Measurements from ENCODE around the gene S100P. TPM values are rescaled to one million over a fixed set of nuclear protein-coding genes. Genes with fewer than 3 reads are reported as not detected.

S100P gene
- total RNA-seq, 1 experiment from 2014 or later: 480 TPM

GRCh38 chr4:6727943-6728250 is 34.2 kb downstream of the S100P start:
- Histone ChIP-seq H3K27ac (no peak overlapping the region), H3K4me3 (no peak overlapping the region), H3K9me3 (ENCODE audit: insufficient read depth, low read depth) (no peaks in the 10 kb centered on the region), H3F3A (ENCODE audit: insufficient read depth, low read depth) (peaks cover 2% of the 10 kb centered on the region; the same call in 1 of the 2 replicates), H3K27me3 (ENCODE audit: insufficient read depth, low read depth) (no peaks in the 10 kb centered on the region), H3K9me2 (ENCODE audit: insufficient read depth) (no peaks in the 10 kb centered on the region), H3K36me3 (ENCODE audit: low read depth) (no peaks in the 10 kb centered on the region), H3K4me2 (no peak overlapping the region), H4K20me1 (ENCODE audit: insufficient read depth) (no peaks in the 10 kb centered on the region), H2AFZ (no peak overlapping the region), H3K4me1 (replicated peaks; ENCODE audit: insufficient read depth) (peaks cover 14% of the 10 kb centered on the region), H3K79me2 (ENCODE audit: low read depth) (no peaks in the 10 kb centered on the region)
- TF ChIP-seq, protein P1, sequence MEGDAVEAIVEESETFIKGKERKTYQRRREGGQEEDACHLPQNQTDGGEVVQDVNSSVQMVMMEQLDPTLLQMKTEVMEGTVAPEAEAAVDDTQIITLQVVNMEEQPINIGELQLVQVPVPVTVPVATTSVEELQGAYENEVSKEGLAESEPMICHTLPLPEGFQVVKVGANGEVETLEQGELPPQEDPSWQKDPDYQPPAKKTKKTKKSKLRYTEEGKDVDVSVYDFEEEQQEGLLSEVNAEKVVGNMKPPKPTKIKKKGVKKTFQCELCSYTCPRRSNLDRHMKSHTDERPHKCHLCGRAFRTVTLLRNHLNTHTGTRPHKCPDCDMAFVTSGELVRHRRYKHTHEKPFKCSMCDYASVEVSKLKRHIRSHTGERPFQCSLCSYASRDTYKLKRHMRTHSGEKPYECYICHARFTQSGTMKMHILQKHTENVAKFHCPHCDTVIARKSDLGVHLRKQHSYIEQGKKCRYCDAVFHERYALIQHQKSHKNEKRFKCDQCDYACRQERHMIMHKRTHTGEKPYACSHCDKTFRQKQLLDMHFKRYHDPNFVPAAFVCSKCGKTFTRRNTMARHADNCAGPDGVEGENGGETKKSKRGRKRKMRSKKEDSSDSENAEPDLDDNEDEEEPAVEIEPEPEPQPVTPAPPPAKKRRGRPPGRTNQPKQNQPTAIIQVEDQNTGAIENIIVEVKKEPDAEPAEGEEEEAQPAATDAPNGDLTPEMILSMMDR (conservative IDR thresholded peaks at IDR 0.05): no peak
- TF ChIP-seq EZH2 (IDR thresholded peaks at IDR 0.05; ENCODE audit: low read depth): no peak
- no TSS peak for BruUV-seq (replicated peaks)
- no peak for DNase-seq
- CTCF ChIA-PET: no interaction called here
- intact Hi-C loops (cut with micrococcal nuclease; ENCODE audit: unreplicated experiment): no loop called here
- POLR2A ChIA-PET (ENCODE audit: unreplicated experiment): no interaction called here

GRCh38 chr4:6728320-6729029 is 34.8 kb downstream of the S100P start:
- no TSS peak for BruUV-seq (replicated peaks)
- no peaks in the 10 kb centered on the region for H3K27me3 ChIP-seq (ENCODE audit: insufficient read depth, low read depth)
- no peak overlapping the region for H3K4me3 ChIP-seq
- no peak overlapping the region for H3K27ac ChIP-seq
- intact Hi-C loops (cut with micrococcal nuclease; ENCODE audit: unreplicated experiment): no loop called here
- ChIA-PET POLR2A (ENCODE audit: unreplicated experiment) (no interaction called here), CTCF (interaction anchor here (0.6 kb wide), 1 partner anchor 25 kb away, joined by 5 read pairs; no protein-coding TSS in a partner anchor)
- peaks cover 5% of the 10 kb centered on the region; the same call in 1 of the 2 replicates for H3F3A ChIP-seq (ENCODE audit: insufficient read depth, low read depth)
- no peaks in the 10 kb centered on the region for H3K9me3 ChIP-seq (ENCODE audit: insufficient read depth, low read depth)
- no peak for DNase-seq
- peaks cover 20% of the 10 kb centered on the region for H3K4me1 ChIP-seq (replicated peaks; ENCODE audit: insufficient read depth)
- no peak overlapping the region for H3K4me2 ChIP-seq
- H3K9me2 ChIP-seq (ENCODE audit: insufficient read depth): no peaks in the 10 kb centered on the region
- no peak overlapping the region for H2AFZ ChIP-seq
- 0 out of 2 replicates have a peak, but pooled peaks cover 2% of the 10 kb centered on the region for H3K79me2 ChIP-seq (ENCODE audit: low read depth)
- no peaks in the 10 kb centered on the region for H4K20me1 ChIP-seq (ENCODE audit: insufficient read depth)
- no peak for TF ChIP-seq EZH2 (IDR thresholded peaks at IDR 0.05; ENCODE audit: low read depth)
- no peaks in the 10 kb centered on the region for H3K36me3 ChIP-seq (ENCODE audit: low read depth)

GRCh38 chr4:6730603-6731317 is 37.1 kb downstream of the S100P start:
- no peak overlapping the region for H3K4me2 ChIP-seq
- H3K36me3 ChIP-seq (ENCODE audit: low read depth): no peaks in the 10 kb centered on the region
- H3F3A ChIP-seq (ENCODE audit: insufficient read depth, low read depth): peaks cover 5% of the 10 kb centered on the region; the same call in 1 of the 2 replicates
- TF ChIP-seq, protein P1 (conservative IDR thresholded peaks at IDR 0.05): no peak
- no peak for TF ChIP-seq EZH2 (IDR thresholded peaks at IDR 0.05; ENCODE audit: low read depth)
- 0 out of 2 replicates have a peak, but pooled peaks cover 3% of the 10 kb centered on the region for H3K79me2 ChIP-seq (ENCODE audit: low read depth)
- no TSS peak for BruUV-seq (replicated peaks)
- H3K27me3 ChIP-seq (ENCODE audit: insufficient read depth, low read depth): no peaks in the 10 kb centered on the region
- H3K4me3 ChIP-seq: no peak overlapping the region
- DNase-seq: no peak
- no peak overlapping the region for H3K27ac ChIP-seq
- no peaks in the 10 kb centered on the region for H3K9me3 ChIP-seq (ENCODE audit: insufficient read depth, low read depth)
- ChIA-PET CTCF (interaction anchor here (0.5 kb wide), 1 partner anchor 13 kb away, joined by 3 read pairs; no protein-coding TSS in a partner anchor), POLR2A (ENCODE audit: unreplicated experiment) (no interaction called here)
- H3K4me1 ChIP-seq (replicated peaks; ENCODE audit: insufficient read depth): peaks cover 25% of the 10 kb centered on the region
- intact Hi-C loops (cut with micrococcal nuclease; ENCODE audit: unreplicated experiment): no loop called here
- H2AFZ ChIP-seq: no peak overlapping the region
- no peaks in the 10 kb centered on the region for H3K9me2 ChIP-seq (ENCODE audit: insufficient read depth)
- no peaks in the 10 kb centered on the region for H4K20me1 ChIP-seq (ENCODE audit: insufficient read depth)

All from PC-9 (cell line).